ENCODE results near the gene QRFP. TPM values are rescaled to one million over a fixed set of nuclear protein-coding genes. Genes with fewer than 3 reads are reported as not detected.
A peak's percentile ranks its signal among the peaks of the same experiment; 100 is the strongest.

Gene QRFP
- total RNA-seq, 1 experiment from 2014 or later: not detected

GRCh38 chr9:130937146-130938076 is 40.8 kb upstream of the QRFP start:
- Histone ChIP-seq H2AFZ (ENCODE audit: low read depth, low read length, poor library complexity, severe bottlenecking) (no peak overlapping the region), H3K4me1 (ENCODE audit: control insufficient read depth in 1 of 2, insufficient read depth in 2 of 2, low read length in 2 of 2) (peaks cover 27 to 58% of the 10 kb centered on the region in 2 experiments), H3K79me2 (ENCODE audit: insufficient read depth, low read length) (no peaks in the 10 kb centered on the region), H3K9me3 (ENCODE audit: control insufficient read depth in 1 of 2, insufficient read depth in 1 of 2, low read depth in 1 of 2, low read length in 2 of 2) (no peaks in the 10 kb centered on the region), H3K27ac (ENCODE audit: low read depth, low read length) (no peak overlapping the region; the same call in 1 of the 2 replicates), H3K4me2 (ENCODE audit: low read length) (peak overlapping the region; percentile 93), H3K36me3 (ENCODE audit: control insufficient read depth in 1 of 2, insufficient read depth in 2 of 2, low read length in 2 of 2) (no peaks in the 10 kb centered on the region), H3K9me2 (ENCODE audit: insufficient read depth) (no peaks in the 10 kb centered on the region), H3K27me3 (ENCODE audit: insufficient read depth, low read length) (no peaks in the 10 kb centered on the region), H3K4me3 (replicated peaks in 1 of 2; ENCODE audit: low read depth in 1 of 2, low read length in 2 of 2) (peak overlapping the region; percentile 58 to 77), H3K9ac (ENCODE audit: low read length) (no peak overlapping the region; the same call in 1 of the 2 replicates), H4K20me1 (ENCODE audit: insufficient read depth) (no peaks in the 10 kb centered on the region)
- no TSS peak for BruUV-seq (replicated peaks)
- ChIA-PET RAD21 (ENCODE audit: low non-redundant PET in 1 of 2, low total read pairs in 2 of 2, uncharacterized antibody in 2 of 2, unreplicated experiment in 2 of 2) (interaction anchor here in 1 of 2 experiments (1.5 kb wide), 1 partner anchor 61 kb away, joined by 4 read pairs; no protein-coding TSS in a partner anchor), POLR2A (interaction anchor here (1.1 kb wide), 1 partner anchor 9 kb away, joined by 3 read pairs; no protein-coding TSS in a partner anchor), CTCF (interaction anchor here (0.8 to 1.4 kb wide), 2 partner anchors 61 to 109 kb away, joined by 4 to 5 read pairs; no protein-coding TSS in a partner anchor)
- DNase-seq (ENCODE audit: low read depth, low spot score) (no peak), ATAC-seq (no peak)
- intact Hi-C loops (cut with micrococcal nuclease): no loop called here
- TF ChIP-seq POLR2A (IDR thresholded peaks at IDR 0.05; ENCODE audit: borderline replicate concordance, extremely low read depth, insufficient read depth, insufficient read length) (no peak), EZH2 (IDR thresholded peaks at IDR 0.05) (no peak), ELF1 (IDR thresholded peaks at IDR 0.05; ENCODE audit: borderline replicate concordance, low read depth) (no peak), POLR2AphosphoS5 (IDR thresholded peaks at IDR 0.05; ENCODE audit: low read depth, low read length) (no peak)

GRCh38 chr9:130936285-130937117 is 39.9 kb upstream of the QRFP start:
- Histone ChIP-seq H3K4me1 (ENCODE audit: control insufficient read depth in 1 of 2, insufficient read depth in 2 of 2, low read length in 2 of 2) (peaks cover 27 to 57% of the 10 kb centered on the region in 2 experiments), H4K20me1 (ENCODE audit: insufficient read depth) (no peaks in the 10 kb centered on the region), H2AFZ (ENCODE audit: low read depth, low read length, poor library complexity, severe bottlenecking) (no peak overlapping the region), H3K36me3 (ENCODE audit: control insufficient read depth in 1 of 2, insufficient read depth in 2 of 2, low read length in 2 of 2) (no peaks in the 10 kb centered on the region), H3K9me3 (ENCODE audit: control insufficient read depth in 1 of 2, insufficient read depth in 1 of 2, low read depth in 1 of 2, low read length in 2 of 2) (no peaks in the 10 kb centered on the region), H3K9me2 (ENCODE audit: insufficient read depth) (no peaks in the 10 kb centered on the region), H3K4me3 (replicated peaks in 1 of 2; ENCODE audit: low read depth in 1 of 2, low read length in 2 of 2) (no peak overlapping the region; a peak in 1 of 4 replicates), H3K9ac (ENCODE audit: low read length) (peak overlapping the region; percentile 25; the same call in 1 of the 2 replicates), H3K27ac (ENCODE audit: low read depth, low read length) (peak overlapping the region; percentile 43), H3K4me2 (ENCODE audit: low read length) (peak overlapping the region; percentile 93), H3K79me2 (ENCODE audit: insufficient read depth, low read length) (no peaks in the 10 kb centered on the region), H3K27me3 (ENCODE audit: insufficient read depth, low read length) (no peaks in the 10 kb centered on the region)
- CTCF ChIA-PET: interaction anchor here (0.6 to 1.4 kb wide), 3 partner anchors 62 to 110 kb away, joined by 3 to 5 read pairs (median 4); no protein-coding TSS in a partner anchor
- BruUV-seq (replicated peaks): TSS peak; percentile 27
- no peak for TF ChIP-seq ELF1 (IDR thresholded peaks at IDR 0.05; ENCODE audit: borderline replicate concordance, low read depth)
- no peak for TF ChIP-seq ZFX (IDR thresholded peaks at IDR 0.05)
- peak; percentile 47 for TF ChIP-seq TCF7L2 (IDR thresholded peaks at IDR 0.05; ENCODE audit: borderline replicate concordance, extremely low read depth, insufficient read depth, insufficient read length)
- no peak for TF ChIP-seq JUND (IDR thresholded peaks at IDR 0.05)
- TF ChIP-seq ATF3 (IDR thresholded peaks at IDR 0.05): no peak
- TF ChIP-seq CTCF (IDR thresholded peaks at IDR 0.05 in 2 of 3, conservative IDR thresholded peaks at IDR 0.05 in 1 of 3; ENCODE audit: borderline replicate concordance in 1 of 3, insufficient read depth in 1 of 3, low read depth in 2 of 3, low read length in 2 of 3): no peak
- POLR2A ChIA-PET: interaction anchor here (1.1 kb wide), 2 partner anchors 9 to 10 kb away, joined by 3 read pairs; no protein-coding TSS in a partner anchor
- intact Hi-C loops (cut with micrococcal nuclease): no loop called here
- peak; percentile 31 for ATAC-seq
- no peak for DNase-seq (ENCODE audit: low read depth, low spot score)
- RAD21 ChIA-PET (ENCODE audit: low non-redundant PET in 1 of 2, low total read pairs in 2 of 2, uncharacterized antibody in 2 of 2, unreplicated experiment in 2 of 2): interaction anchor here in 1 of 2 experiments (1.5 kb wide), 1 partner anchor 62 kb away, joined by 4 read pairs; no protein-coding TSS in a partner anchor
